GM23248 (cell line): ENCODE results near the gene SIK3. TPM values are rescaled to one million over a fixed set of nuclear protein-coding genes. Genes with fewer than 3 reads are reported as not detected.

ENCODE experiments used
- DNase-seq: peaks from one replicate; pipeline ENCODE4 v3.0.0-alpha.2; 2015
- H2AFZ ChIP-seq: fragments of 200-600 bp; sonication (generic); 2 replicates; pipeline ENCODE4 v1.6.1; 2016; ENCODE audit warnings: antibody characterized with exemption
- H3F3A ChIP-seq: fragments of 200-600 bp; sonication (generic); 2 replicates; pipeline ENCODE4 v1.6.1; 2016; ENCODE audit warnings: mild to moderate bottlenecking, antibody characterized with exemption, mixed run types; ENCODE audit not compliant: insufficient read depth
- H3K27ac ChIP-seq: fragments of 200-600 bp; sonication (generic); 2 replicates; pipeline ENCODE4 v1.5.1; 2016; ENCODE audit warnings: mild to moderate bottlenecking
- H3K27me3 ChIP-seq: fragments of 200-600 bp; sonication (generic); replicated peaks from 2 replicates; pipeline ENCODE4 v1.6.1; 2016; ENCODE audit warnings: mild to moderate bottlenecking; ENCODE audit not compliant: insufficient read depth
- H3K36me3 ChIP-seq: fragments of 200-600 bp; sonication (generic); 2 replicates; pipeline ENCODE4 v1.6.1; 2016; ENCODE audit warnings: low read depth, mild to moderate bottlenecking
- H3K4me1 ChIP-seq: fragments of 200-600 bp; sonication (generic); 2 replicates; pipeline ENCODE4 v1.6.1; 2016; ENCODE audit warnings: mild to moderate bottlenecking; ENCODE audit not compliant: insufficient read depth
- H3K4me2 ChIP-seq: fragments of 200-600 bp; sonication (generic); one replicate; pipeline ENCODE4 v1.6.1; 2016; ENCODE audit warnings: mild to moderate bottlenecking; ENCODE audit not compliant: unreplicated experiment
- H3K4me3 ChIP-seq: fragments of 200-600 bp; sonication (generic); 2 replicates; pipeline ENCODE4 v1.5.1; 2016; ENCODE audit warnings: mild to moderate bottlenecking
- H3K79me2 ChIP-seq: fragments of 200-600 bp; sonication (generic); 2 replicates; pipeline ENCODE4 v1.6.1; 2016; ENCODE audit warnings: mild to moderate bottlenecking; ENCODE audit not compliant: insufficient read depth
- H3K9ac ChIP-seq: fragments of 200-600 bp; sonication (generic); 2 replicates; pipeline ENCODE4 v1.6.1; 2016; ENCODE audit warnings: mild to moderate bottlenecking
- H3K9me2 ChIP-seq: fragments of 200-600 bp; sonication (generic); 2 replicates; pipeline ENCODE4 v1.6.1; 2016; ENCODE audit warnings: mixed run types, mild to moderate bottlenecking, moderate library complexity; ENCODE audit not compliant: insufficient read depth
- H3K9me3 ChIP-seq: fragments of 200-600 bp; sonication (generic); one replicate; pipeline ENCODE4 v1.6.1; 2017; ENCODE audit warnings: low read depth
- H4K20me1 ChIP-seq: fragments of 200-600 bp; sonication (generic); 2 replicates; pipeline ENCODE4 v1.6.0; 2016; ENCODE audit not compliant: insufficient read depth
- EZH2 ChIP-seq: fragments of 200-600 bp; sonication (generic); IDR thresholded peaks from 2 replicates; pipeline ENCODE4 v1.6.1; 2018; ENCODE audit warnings: antibody characterized with exemption, mild to moderate bottlenecking; ENCODE audit not compliant: insufficient read depth, poor library complexity, severe bottlenecking
- EZH2phosphoT487 ChIP-seq: fragments of 200-600 bp; sonication (generic); IDR thresholded peaks from 2 replicates; pipeline ENCODE4 v1.6.1; 2018; ENCODE audit warnings: antibody characterized with exemption, moderate library complexity, mild to moderate bottlenecking, low read depth; ENCODE audit not compliant: insufficient read depth
- WGBS, 2 experiments: methylation state at CpG; one replicate each; pipeline ENCODE4 v1.1.6; 2015 to 2017; ENCODE audit warnings: low lambda C conversion rate in 2 of 2, low coverage in 1 of 2; ENCODE audit errors: missing lambda C conversion rate in 2 of 2; 5-methylcytosine and 5-hydroxymethylcytosine counted together
- in situ Hi-C: fragments of 300-500 bp; cut with MboI; formaldehyde crosslinking; loops from 2 replicates; pipeline ENCODE4 v1.15.0; 2020
- polyA plus RNA-seq: library from polyadenylated mRNA; unstranded; fragments of >200 nt; fragmentation: Nextera tagmentation; extraction: Ambion mirVana; gene quantifications from 2 replicates; pipeline ENCODE4 v1.2.1, GENCODE V29; 2016
- total RNA-seq: library from RNA; depleted of rRNA; stranded (reverse); fragments of >200 nt; shearing (Covaris generic); gene quantifications from 2 replicates; pipeline ENCODE4 v1.2.3, GENCODE V29; 2014

Gene SIK3
- total and polyA plus RNA-seq, 2 experiments from 2014 or later = 4.2 to 15.5 TPM

- peak overlapping the region; percentile 56 for H3K4me3 ChIP-seq
- 2 to 3% methylated on average over 2 of the region's 2 CpGs for WGBS, 2 experiments
- no peaks in the 10 kb centered on the region for H3K36me3 ChIP-seq
- peak; percentile 94 for DNase-seq
- H3F3A ChIP-seq = peaks cover 47% of the 10 kb centered on the region
- H3K27ac ChIP-seq = peak overlapping the region; percentile 77
- H3K27me3 ChIP-seq = no peaks in the 10 kb centered on the region
- H3K4me1 ChIP-seq = peaks cover 57% of the 10 kb centered on the region
- H3K4me2 ChIP-seq = peak overlapping the region; percentile 77
- no peaks in the 10 kb centered on the region for H4K20me1 ChIP-seq
- TF ChIP-seq EZH2phosphoT487 = peak; percentile 85
- TF ChIP-seq EZH2 = no peak
- H2AFZ ChIP-seq = no peak overlapping the region
- no peaks in the 10 kb centered on the region for H3K9me2 ChIP-seq
- no peaks in the 10 kb centered on the region for H3K9me3 ChIP-seq
- 0 out of 2 replicates have a peak overlapping the region, but pooled peaks have one; percentile 1 for H3K9ac ChIP-seq
- in situ Hi-C loops = no loop called here
- peaks cover 56% of the 10 kb centered on the region for H3K79me2 ChIP-seq
Measured at GRCh38 chr11:116986521-116987105, 111.6 kb downstream of the SIK3 start.

DNA sequence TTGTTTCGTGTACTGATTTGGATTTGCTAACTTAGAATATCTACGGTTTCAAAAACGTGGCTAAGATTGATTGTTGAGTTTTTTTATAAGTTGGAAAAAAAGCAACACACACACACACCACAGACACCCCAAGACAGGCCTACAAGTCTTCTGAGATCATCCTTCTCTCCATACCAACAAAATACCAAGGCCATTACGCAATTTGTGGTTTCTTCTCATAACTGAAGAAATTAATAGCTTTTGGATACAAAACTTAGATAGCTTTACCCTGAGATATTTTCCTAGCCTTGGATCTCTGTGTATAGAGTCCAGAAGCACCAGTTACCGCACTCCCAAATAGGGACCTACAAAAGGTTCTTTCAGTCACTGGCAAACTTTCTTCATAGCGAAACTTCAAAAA, 113.6 kb downstream of the SIK3 start:
- Histone ChIP-seq H3K9ac (peak overlapping the region; percentile 54), H3K79me2 (peaks cover 40% of the 10 kb centered on the region)
- in situ Hi-C loops = no loop called here

GRCh38 chr11:116984186-116984585, 114.0 kb downstream of the SIK3 start:
- no peak for TF ChIP-seq EZH2
- TF ChIP-seq EZH2phosphoT487 = no peak
- peak overlapping the region; percentile 58 for H3K4me3 ChIP-seq
- WGBS, 2 experiments = 34 to 44% methylated on average over 4 of the region's 4 CpGs
- DNase-seq = peak; percentile 58
- H3K27ac ChIP-seq = peak overlapping the region; percentile 83
- peak overlapping the region; percentile 54 for H3K9ac ChIP-seq
- no peak overlapping the region for H2AFZ ChIP-seq
- in situ Hi-C loops = no loop called here
- no peaks in the 10 kb centered on the region for H3K27me3 ChIP-seq
- H3K36me3 ChIP-seq = no peaks in the 10 kb centered on the region
- no peaks in the 10 kb centered on the region for H3K9me2 ChIP-seq
- H3K4me2 ChIP-seq = peak overlapping the region; percentile 77
- peaks cover 54% of the 10 kb centered on the region for H3K4me1 ChIP-seq
- H3F3A ChIP-seq = peaks cover 53% of the 10 kb centered on the region
- no peaks in the 10 kb centered on the region for H4K20me1 ChIP-seq
- no peaks in the 10 kb centered on the region for H3K9me3 ChIP-seq
- H3K79me2 ChIP-seq = peaks cover 36% of the 10 kb centered on the region

More for the DNA sequence above, 113.6 kb downstream of the SIK3 start:
- H2AFZ ChIP-seq = no peak overlapping the region
- peak overlapping the region; percentile 58 for H3K4me3 ChIP-seq
- TF ChIP-seq EZH2 (no peak), EZH2phosphoT487 (0 out of 2 replicates have a peak, but pooled peaks have one; percentile 31)
- peaks cover 58% of the 10 kb centered on the region for H3K4me1 ChIP-seq
- no peaks in the 10 kb centered on the region for H4K20me1 ChIP-seq
- peak overlapping the region; percentile 77 for H3K4me2 ChIP-seq
- WGBS, 2 experiments = 2 to 3% methylated on average over 6 of the region's 6 CpGs
- H3F3A ChIP-seq = peaks cover 53% of the 10 kb centered on the region
- DNase-seq = peak; percentile 95
- H3K9me2 ChIP-seq = no peaks in the 10 kb centered on the region
- no peaks in the 10 kb centered on the region for H3K9me3 ChIP-seq
- H3K27me3 ChIP-seq = no peaks in the 10 kb centered on the region
- H3K36me3 ChIP-seq = no peaks in the 10 kb centered on the region
- peak overlapping the region; percentile 83 for H3K27ac ChIP-seq

DNA sequence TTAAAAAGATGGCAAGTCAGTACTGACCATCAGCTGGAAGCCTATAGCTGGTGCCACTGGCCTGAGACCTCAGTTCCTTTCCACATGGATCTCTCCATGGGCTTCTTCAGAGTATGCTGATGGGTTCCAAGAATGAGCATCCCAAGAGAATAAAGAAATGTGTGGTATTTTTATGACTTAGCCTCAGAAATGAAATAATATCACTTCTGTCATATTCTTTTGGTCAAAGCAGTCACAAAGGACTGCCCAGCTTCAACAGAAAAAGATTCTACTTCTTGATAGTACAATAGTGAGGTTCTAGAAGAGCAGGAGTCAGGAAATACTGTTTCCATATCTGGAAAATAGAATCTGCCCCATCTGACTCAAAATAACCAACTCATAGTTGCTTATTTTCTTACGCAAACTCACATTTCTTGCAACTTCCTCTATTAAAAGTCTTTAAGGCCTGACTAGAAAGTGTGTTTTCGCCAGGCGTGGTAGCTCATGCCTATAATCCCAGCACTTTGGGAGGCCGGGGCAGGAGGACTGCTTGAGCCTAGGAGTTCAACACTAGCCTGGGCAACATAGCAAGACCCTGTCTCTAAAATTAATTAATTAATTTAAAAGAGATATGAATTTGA, 116.9 kb downstream of the SIK3 start:
- no peaks in the 10 kb centered on the region for H4K20me1 ChIP-seq

More for the DNA sequence above, 116.9 kb downstream of the SIK3 start:
- DNase-seq = peak; percentile 26
- H3K9ac ChIP-seq = no peak overlapping the region
- H2AFZ ChIP-seq = no peak overlapping the region
- no peak overlapping the region for H3K4me3 ChIP-seq
- H3K9me2 ChIP-seq = no peaks in the 10 kb centered on the region
- no peaks in the 10 kb centered on the region for H3K36me3 ChIP-seq
- H3K79me2 ChIP-seq = peaks cover 35% of the 10 kb centered on the region
- TF ChIP-seq EZH2phosphoT487 (no peak), EZH2 (no peak)
- H3K4me2 ChIP-seq = no peak overlapping the region
- H3K27me3 ChIP-seq = no peaks in the 10 kb centered on the region
- H3K4me1 ChIP-seq = peaks cover 42% of the 10 kb centered on the region
- in situ Hi-C loops = no loop called here
- peaks cover 39% of the 10 kb centered on the region for H3F3A ChIP-seq
- WGBS, 2 experiments = 94 to 98% methylated on average over 4 of the region's 4 CpGs
- H3K9me3 ChIP-seq = no peaks in the 10 kb centered on the region
- H3K27ac ChIP-seq = no peak overlapping the region
